Stomach (tissue), 4 donors: Measurements from ENCODE around the gene DUS3L.

Source experiments
- EP300 ChIP-seq: sonication (generic); formaldehyde crosslinking; IDR thresholded peaks from one replicate; pipeline ENCODE4 v1.6.1; 2017; ENCODE audit warnings: antibody characterized with exemption
- POLR2A ChIP-seq, 4 donors: fragments of 450-650 bp; IDR thresholded peaks; one replicate each; pipeline ENCODE4 v1.6.1; 2016; ENCODE audit warnings: antibody characterized with exemption in 4 of 4, control low read depth in 2 of 4, mild to moderate bottlenecking in 1 of 4, moderate library complexity in 1 of 4
- POLR2AphosphoS5 ChIP-seq, 3 donors: sonication (generic); formaldehyde crosslinking; IDR thresholded peaks; one replicate each; pipeline ENCODE4 v1.6.1; 2016; ENCODE audit warnings: antibody characterized with exemption in 3 of 3
- TF ChIP-seq, protein P1 (sequence below), 7 experiments: fragments of 450-650 bp in 4 of 7; fragments of 200-600 bp in 3 of 7; sonication (generic) in 3 of 7; IDR thresholded peaks; one replicate each; pipeline ENCODE4 v1.5.1; 2016 to 2019; ENCODE audit warnings: antibody characterized with exemption in 7 of 7, control low read depth in 2 of 7, mild to moderate bottlenecking in 1 of 7

GRCh38 chr19:5809469-5809868 lies 18.5 kb upstream of the DUS3L start:
- TF ChIP-seq, protein P1, sequence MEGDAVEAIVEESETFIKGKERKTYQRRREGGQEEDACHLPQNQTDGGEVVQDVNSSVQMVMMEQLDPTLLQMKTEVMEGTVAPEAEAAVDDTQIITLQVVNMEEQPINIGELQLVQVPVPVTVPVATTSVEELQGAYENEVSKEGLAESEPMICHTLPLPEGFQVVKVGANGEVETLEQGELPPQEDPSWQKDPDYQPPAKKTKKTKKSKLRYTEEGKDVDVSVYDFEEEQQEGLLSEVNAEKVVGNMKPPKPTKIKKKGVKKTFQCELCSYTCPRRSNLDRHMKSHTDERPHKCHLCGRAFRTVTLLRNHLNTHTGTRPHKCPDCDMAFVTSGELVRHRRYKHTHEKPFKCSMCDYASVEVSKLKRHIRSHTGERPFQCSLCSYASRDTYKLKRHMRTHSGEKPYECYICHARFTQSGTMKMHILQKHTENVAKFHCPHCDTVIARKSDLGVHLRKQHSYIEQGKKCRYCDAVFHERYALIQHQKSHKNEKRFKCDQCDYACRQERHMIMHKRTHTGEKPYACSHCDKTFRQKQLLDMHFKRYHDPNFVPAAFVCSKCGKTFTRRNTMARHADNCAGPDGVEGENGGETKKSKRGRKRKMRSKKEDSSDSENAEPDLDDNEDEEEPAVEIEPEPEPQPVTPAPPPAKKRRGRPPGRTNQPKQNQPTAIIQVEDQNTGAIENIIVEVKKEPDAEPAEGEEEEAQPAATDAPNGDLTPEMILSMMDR (IDR thresholded peaks at IDR 0.05), result no peak
- TF ChIP-seq POLR2A (IDR thresholded peaks at IDR 0.05) (no peak), POLR2AphosphoS5 (IDR thresholded peaks at IDR 0.05) (no peak), EP300 (no peak)
